ENCODE measurements around the gene GJC2.

GRCh38 chr1:228163776-228164519 is 14.2 kb downstream of the GJC2 start:
- TF ChIP-seq CTCF (conservative IDR thresholded peaks at IDR 0.05; ENCODE audit: low read depth, low read length) (no peak), EZH2 (IDR thresholded peaks at IDR 0.05; ENCODE audit: low read length, unreplicated experiment) (no peak), EZH2phosphoT487 (IDR thresholded peaks at IDR 0.05; ENCODE audit: borderline replicate concordance, low read length) (no peak)
